ENCODE results near the gene SLC27A4.

GRCh38 chr9:128324401-128324800 lies 15.9 kb upstream of the SLC27A4 start:
- TF ChIP-seq POLR2A (IDR thresholded peaks at IDR 0.05) (no peak), EP300 (IDR thresholded peaks at IDR 0.05) (no peak)
- TF ChIP-seq, protein P1, sequence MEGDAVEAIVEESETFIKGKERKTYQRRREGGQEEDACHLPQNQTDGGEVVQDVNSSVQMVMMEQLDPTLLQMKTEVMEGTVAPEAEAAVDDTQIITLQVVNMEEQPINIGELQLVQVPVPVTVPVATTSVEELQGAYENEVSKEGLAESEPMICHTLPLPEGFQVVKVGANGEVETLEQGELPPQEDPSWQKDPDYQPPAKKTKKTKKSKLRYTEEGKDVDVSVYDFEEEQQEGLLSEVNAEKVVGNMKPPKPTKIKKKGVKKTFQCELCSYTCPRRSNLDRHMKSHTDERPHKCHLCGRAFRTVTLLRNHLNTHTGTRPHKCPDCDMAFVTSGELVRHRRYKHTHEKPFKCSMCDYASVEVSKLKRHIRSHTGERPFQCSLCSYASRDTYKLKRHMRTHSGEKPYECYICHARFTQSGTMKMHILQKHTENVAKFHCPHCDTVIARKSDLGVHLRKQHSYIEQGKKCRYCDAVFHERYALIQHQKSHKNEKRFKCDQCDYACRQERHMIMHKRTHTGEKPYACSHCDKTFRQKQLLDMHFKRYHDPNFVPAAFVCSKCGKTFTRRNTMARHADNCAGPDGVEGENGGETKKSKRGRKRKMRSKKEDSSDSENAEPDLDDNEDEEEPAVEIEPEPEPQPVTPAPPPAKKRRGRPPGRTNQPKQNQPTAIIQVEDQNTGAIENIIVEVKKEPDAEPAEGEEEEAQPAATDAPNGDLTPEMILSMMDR (IDR thresholded peaks at IDR 0.05), result no peak
